Renal cortical epithelial cell (primary cell): ENCODE measurements around the gene RASSF3. TPM values are rescaled to one million over a fixed set of nuclear protein-coding genes. Genes with fewer than 3 reads are reported as not detected.

ENCODE experiments used
- DNase-seq: peaks from one replicate; pipeline ENCODE4 v3.0.0-alpha.2; 2011; ENCODE audit warnings: low read depth
- total RNA-seq: library from RNA; depleted of rRNA; stranded (reverse); fragments of >200 nt; gene quantifications from 2 replicates; pipeline ENCODE4 v1.2.3, GENCODE V29; 2014

The RASSF3 gene
- total RNA-seq, 1 donor from 2014 or later = 16.0 TPM

DNA sequence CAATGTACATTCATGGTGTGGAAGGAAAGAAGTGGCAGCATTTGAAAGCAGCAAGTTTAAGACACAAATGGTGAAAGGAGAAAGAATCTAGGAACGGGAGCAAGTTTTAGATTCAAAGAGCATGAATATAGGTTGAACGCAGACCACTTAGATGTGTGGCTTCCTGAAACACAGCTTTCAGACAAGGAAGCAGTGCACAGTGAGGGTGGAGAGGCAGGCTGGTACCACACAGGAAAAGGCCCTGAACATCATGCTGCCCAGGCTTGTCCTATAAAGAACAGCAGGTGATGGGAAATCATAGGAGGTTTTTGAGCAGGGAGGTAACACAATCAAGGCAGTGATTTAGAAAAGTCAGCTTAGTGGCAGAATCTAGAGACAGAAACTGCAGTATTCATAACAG, 113.3 kb downstream of the RASSF3 start:
- DNase-seq = no peak

DNA sequence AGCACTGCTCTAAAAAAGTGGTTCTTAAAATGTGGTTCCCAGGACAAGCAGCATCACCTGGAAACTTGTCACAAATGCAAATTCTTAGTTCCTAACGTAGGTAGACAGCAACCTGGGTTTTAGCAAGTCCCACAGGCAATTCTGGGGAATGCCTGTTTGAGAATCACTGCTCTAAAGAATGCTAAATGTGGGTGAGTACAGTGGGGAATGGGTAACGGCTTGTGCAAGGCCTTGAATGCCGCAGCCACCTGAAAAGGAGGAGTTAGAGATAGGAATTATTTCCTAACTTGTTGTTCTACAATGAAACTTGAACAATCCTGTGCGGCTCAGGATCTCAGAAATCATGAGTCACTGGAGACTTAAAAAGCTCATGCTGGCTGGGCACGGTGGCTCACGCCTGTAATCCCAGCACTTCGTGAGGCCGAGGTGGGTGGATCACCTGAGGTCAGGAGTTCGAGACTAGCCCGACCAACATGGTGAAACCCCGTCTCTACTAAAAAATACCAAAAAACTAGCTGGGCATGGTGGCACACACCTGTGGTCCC, 114.0 kb downstream of the RASSF3 start:
- no peak for DNase-seq

DNA sequence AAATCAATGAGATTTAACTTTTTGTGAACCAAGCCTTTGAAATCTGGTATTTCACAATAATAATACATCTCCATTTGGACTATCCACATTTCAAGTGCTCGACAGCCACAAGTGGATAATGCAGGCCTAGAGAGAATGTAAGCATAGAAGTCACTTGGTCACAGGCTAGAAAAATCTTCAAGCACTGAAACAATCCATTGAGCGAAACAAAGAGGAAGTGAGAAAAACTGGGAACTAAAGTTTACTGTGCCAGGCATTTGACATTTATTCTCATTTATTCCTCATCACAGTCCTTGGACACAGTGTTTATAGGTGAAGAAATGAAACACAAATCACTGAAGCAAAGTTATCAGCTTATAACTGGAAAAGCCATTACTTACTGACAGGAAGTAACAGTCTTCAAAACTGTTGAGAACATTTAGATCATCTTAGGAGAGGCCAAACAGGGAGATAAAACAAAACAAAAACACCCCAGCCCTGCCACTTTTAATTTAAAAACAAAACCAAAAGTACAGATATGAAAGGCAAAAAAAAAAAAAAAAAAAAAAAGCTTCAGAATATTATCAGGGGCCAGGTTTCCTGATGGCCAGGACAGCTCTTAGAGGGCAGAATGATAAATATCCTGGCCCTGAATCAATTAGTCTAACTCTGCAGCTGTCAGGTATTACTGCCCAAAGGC, 119.8 kb downstream of the RASSF3 start:
- DNase-seq = no peak

DNA sequence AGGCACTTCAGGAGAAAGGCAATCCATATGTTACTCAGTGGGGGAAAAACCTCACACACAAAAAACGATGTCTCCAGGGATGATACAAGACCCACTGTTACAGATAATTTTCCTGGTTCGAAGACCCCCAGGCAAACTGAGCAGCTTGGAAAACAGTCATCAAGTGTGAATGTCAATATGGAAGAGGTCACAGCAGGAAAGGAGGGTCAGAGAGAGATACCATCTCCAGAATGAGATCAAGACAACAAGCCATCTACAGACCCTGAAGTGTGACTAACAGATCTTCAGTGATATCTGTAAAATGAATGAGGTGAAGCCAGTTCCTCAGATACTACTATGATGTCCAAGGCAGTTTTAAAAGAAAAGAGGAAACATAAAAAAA, 120.3 kb downstream of the RASSF3 start:
- no peak for DNase-seq

DNA sequence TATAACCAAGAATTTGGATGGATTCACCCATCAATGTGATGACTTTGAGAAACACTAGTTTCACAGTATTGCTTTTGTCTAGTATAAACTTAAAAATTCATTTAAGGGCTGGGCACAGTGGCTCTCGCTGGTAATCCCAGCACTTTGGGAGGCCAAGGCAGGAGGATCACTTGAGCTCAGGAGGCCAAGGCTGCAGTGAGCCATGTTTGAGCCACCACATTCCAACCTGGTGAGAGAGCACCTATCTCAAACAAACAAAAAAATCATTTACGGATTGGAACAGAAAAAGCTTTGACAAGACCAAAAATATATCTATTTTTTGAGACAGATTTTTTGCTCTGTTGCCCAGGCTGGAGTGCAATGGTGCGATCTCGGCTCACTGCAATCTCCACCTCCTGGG, 121.4 kb downstream of the RASSF3 start:
- DNase-seq = no peak

DNA sequence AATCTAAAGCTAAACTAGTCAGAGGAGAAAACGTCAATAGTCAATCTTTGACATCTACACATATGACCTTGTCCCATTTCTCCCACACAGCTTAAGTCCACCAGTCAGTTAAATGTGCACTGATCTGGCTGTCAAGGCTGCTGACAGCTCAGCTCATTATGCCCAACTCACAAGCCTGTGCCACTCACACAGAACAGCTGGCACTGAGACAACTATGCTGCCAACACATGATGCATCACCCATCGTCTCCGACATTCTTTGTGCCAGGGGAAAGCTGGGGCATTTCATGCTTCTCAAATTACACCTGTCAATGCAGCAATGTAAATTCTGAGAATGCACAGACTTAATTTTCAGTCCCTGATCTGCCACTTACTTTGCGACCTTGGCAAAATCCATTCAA, 123.6 kb downstream of the RASSF3 start:
- DNase-seq = peak; percentile 97

DNA sequence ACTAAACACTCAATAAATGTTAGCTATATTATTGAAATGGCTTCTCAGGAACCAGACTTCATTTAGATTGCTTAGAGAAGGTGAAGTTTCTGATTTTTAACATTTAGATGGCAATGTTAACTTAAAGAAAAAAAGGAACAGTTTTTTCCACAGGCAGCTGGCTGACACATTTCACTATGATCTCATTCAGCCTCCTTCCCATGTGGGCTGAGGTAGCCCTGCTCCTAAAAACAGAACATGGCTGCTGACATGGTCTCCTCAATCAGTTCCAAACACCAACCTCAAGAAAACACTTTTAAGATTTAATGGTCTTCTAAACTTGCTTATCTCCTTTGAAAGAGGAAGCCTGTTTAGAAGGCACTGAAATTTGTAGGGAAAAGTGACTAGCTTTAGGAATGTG, 125.1 kb downstream of the RASSF3 start:
- no peak for DNase-seq

DNA sequence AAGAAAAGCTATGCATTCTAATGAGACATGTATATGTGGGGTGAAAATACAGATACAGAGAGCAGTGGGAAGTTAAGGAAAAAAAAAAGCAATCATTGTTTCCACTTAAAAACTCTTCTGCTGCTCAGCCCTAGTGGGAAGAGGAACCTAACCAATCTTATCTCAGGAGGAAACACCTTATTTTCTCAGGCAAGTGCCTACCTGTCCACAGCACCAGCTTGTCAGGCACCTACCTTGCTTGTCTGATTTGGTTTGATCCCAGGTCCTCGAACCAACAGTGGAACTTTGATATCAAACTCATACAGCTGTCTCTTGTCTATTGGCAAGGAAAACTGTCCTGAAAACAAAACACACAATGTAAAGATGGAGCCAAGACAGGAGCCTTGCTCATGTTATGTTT, 126.5 kb downstream of the RASSF3 start:
- DNase-seq = no peak

DNA sequence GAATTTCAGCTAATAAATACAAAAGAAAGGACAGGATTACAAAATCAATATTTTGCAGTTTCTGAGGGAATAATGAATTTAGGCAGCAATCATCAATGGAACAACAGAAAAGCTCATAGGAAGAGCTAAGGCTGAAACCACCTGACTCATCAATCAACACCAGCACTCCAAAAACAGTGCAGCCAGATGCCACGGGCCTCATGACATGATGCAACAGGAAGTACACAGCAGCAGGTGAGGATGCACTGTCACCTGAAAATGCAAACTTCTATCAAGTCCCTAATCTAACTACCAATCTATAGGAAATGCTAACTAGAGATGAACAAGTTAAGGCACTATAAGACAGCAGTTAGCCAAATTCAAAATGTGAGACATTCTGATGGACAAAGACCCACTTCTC, 127.2 kb downstream of the RASSF3 start:
- no peak for DNase-seq

DNA sequence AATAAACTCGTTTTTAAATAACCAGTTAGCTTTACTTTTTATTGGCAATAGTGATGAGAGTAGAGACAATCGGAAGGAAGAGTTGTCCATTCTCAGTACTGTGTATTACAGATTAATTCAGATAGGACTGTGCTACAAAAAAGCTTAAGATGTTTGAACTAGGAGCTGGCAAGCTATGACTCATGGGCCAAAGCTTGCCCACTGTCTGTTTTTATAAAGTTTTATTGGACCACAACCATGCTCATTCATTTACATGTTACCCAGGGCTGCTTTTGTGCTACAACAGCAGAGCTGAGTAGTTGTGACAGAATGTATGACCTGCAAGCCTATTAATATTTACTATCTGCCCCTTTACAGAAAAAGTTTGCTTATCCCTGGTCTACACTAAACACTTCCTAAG, 129.5 kb downstream of the RASSF3 start:
- no peak for DNase-seq

DNA sequence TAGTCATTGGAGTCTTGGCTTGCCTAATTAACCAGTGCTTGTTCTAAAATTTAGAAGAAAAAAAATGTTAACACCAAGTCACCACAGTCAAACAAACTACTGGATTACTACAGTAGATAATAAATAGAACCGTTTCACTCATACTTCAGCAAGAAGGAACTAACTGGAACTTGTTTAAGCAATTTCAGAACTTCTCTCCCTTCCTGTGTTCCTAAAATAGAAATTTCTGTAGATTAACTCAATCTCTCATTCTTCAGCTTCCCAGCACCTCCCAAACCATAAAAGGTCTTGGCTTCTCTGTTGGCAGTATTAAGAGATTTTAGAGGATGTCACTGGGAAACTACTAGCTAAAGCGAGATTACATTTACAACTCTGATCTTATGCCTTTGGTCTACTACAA, 130.4 kb downstream of the RASSF3 start:
- DNase-seq = no peak

DNA sequence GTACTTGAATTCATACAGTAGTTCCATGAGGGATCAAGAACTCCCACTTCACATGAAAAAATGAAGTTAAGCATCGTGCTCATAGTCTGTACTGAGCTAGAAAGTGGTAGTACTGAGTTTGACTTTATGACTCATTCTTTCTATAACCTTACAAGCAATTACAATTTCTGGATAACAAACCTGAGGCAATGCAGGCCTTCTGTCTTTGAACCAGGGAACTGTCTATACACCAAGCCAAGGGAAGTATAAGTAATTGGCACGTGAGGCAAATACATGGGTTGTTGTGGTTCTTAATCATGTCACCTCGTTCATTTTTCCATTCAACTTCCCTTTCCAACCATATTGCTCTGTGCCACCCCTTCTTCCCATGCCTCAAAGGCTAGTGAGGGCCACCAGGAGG, 132.1 kb downstream of the RASSF3 start:
- no peak for DNase-seq

DNA sequence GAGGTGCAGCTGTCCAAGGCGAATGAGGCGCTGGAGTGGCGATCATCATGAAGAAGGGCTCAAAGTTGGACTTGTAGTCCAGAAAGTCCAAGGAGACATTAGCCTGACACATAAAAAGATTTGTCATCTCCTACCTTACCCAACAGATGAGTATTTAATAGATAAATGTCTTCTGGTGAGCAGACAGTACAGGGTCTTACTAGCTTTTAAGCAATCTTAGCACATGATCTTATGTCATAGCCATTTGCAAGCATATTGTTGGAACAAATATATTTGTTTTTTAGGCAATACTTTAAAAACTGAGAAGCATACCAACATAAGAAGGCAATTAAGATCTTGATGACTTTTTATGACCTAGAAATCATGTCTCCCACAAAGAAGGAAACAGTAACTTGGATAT, 132.9 kb downstream of the RASSF3 start:
- DNase-seq = no peak

DNA sequence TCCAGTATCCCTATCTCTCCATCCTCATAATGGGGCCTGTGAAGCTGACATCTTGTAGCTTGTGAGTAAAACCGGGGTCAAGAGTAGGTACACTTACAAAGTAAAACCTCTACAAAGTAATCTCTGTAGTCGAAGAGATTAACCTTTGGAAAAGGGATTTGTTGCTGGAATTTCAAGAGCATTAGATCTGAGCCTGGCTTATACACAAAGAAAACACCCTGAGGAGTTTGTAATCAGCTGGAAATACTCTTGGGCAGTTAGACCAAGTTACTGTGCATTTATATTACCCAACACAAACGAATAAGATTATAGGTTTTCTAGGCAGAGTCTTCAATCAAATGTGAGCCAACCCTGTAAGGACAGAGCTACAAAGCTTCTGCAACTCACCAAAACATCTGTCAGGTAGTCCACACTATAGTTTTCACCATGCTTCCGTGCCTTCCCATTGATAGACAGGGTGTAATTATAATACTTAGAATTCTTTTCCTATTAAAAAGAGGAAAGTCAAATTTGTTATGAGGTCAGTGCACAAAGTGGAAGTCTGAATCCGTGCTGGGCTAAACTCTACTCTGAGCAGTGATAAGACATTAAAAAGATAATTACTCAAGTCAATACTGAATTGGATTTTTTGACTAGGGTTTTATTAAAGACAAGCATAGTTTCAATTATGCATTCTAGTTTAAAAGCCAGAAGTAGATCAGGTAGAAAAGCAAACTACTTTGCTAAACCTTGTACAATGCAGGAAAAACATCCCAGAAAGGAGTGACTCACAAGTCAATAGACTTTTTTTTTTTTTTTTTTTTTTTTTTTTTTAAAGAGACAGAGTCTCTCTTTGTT, 134.3 kb downstream of the RASSF3 start:
- DNase-seq = peak; percentile 81

DNA sequence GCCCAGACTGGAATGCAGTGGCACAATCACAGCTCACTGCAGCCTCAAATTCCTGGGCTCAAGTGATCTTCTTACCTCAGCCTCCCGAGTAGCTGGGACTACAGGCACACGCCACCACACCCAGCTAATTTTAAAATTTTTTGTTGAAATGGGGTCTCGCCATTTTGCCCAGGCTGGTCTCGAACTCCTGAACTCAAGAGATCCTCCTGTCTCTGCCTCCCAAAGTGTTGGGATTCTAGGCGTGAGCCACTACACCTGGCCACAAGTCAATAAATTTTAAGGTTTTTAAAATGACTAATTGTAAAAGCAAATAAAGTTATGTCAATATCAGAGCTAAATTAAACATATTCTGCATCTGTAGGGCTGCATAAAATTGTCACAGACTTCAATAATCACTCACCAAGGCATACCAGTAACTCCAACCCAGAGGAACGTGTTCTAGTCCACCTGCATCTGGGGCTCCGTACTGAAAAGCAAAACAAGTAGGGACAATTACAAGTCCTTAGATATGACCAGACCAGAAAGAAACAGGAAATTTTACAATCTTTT, 135.0 kb downstream of the RASSF3 start:
- no peak for DNase-seq

DNA sequence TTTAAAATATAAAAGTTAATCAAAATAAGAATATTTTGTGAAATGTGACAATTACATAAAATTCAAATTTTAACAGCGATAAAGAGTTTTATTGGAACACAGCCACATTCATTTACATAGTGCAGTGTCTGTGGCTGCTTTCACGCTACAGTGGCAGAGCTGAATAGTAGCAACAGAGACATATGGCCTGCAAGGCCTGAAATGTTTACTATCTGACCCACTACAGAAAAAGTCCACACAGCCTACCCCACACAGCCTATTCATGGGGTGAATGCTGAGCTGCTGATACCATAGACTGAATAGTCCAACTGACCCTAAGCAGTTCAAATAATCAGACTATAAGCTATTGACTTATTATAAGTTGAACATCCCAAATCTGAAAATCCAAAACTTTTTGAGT, 135.7 kb downstream of the RASSF3 start:
- DNase-seq = no peak

DNA sequence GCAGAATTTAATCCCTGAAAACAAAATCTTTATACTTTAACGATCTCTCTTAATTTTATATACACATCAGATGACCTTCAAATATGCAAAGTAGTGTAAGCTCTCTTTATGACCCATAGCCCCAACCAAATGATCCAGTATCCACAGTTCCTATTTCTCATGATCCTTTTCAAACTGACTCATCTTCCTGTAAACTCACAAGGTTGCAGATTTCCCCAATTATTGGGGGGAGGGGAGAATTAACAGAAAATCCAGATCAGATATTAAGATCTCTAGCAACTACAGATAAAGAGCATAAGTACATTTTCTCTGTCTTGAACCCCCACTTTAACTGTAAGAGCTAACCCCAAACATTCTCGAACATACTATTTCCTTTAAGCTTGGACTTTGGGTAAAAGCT, 136.4 kb downstream of the RASSF3 start:
- no peak for DNase-seq

Other genes with a start within 250 kb of the RASSF3 start
- 2.6 and 3.1 TPM in 2 replicates for gene C12orf56, start 219.7 kb upstream of the RASSF3 start, total RNA-seq
- gene XPOT, start 206.1 kb upstream of the RASSF3 start, total RNA-seq = 63.6 and 72.0 TPM in 2 replicates
- gene TBK1, start 158.4 kb upstream of the RASSF3 start, total RNA-seq = 37.3 and 42.3 TPM in 2 replicates
- gene GNS, start 148.9 kb downstream of the RASSF3 start, total RNA-seq = 177 and 265 TPM in 2 replicates
- 1.1 and 4.0 TPM in 2 replicates for gene TBC1D30, start 214.2 kb downstream of the RASSF3 start, total RNA-seq